GM12878 (cell line): ENCODE results near the gene VIL1.

Experiments used
- EZH2 ChIP-seq: IDR thresholded peaks from 2 replicates; pipeline ENCODE4 v1.6.1; 2012; ENCODE audit warnings: low read depth, mild to moderate bottlenecking, control low read depth, inconsistent platforms, low read length, borderline replicate concordance; ENCODE audit not compliant: control insufficient read depth
- MEF2A ChIP-seq: IDR thresholded peaks from 2 replicates; pipeline ENCODE4 v1.6.1; 2011; ENCODE audit warnings: low read depth, mild to moderate bottlenecking, low read length, moderate library complexity; ENCODE audit not compliant: insufficient read depth
- RAD21 ChIP-seq: IDR thresholded peaks from 2 replicates; pipeline ENCODE4 v1.6.1; 2011; ENCODE audit warnings: mild to moderate bottlenecking, low read depth, low read length, moderate library complexity; ENCODE audit not compliant: insufficient read depth
- SP1 ChIP-seq: IDR thresholded peaks from one replicate; pipeline ENCODE4 v1.6.1; 2011; ENCODE audit warnings: low read depth, low read length
- SRF ChIP-seq, 2 experiments: IDR thresholded peaks; 2 replicates each; pipeline ENCODE4 v1.6.1; 2011; ENCODE audit warnings: low read depth in 2 of 2, low read length in 2 of 2, mild to moderate bottlenecking in 1 of 2, moderate library complexity in 1 of 2
- STAT3 ChIP-seq: IDR thresholded peaks from 2 replicates; pipeline ENCODE4 v1.6.1; 2011; ENCODE audit warnings: low read depth, low read length, improper control_type of control experiment
- TF ChIP-seq, protein P1 (sequence below): fragments of 150-350 bp; IDR thresholded peaks from 2 replicates; pipeline ENCODE4 v1.6.1; 2016; ENCODE audit warnings: low read depth, low read length

DNA sequence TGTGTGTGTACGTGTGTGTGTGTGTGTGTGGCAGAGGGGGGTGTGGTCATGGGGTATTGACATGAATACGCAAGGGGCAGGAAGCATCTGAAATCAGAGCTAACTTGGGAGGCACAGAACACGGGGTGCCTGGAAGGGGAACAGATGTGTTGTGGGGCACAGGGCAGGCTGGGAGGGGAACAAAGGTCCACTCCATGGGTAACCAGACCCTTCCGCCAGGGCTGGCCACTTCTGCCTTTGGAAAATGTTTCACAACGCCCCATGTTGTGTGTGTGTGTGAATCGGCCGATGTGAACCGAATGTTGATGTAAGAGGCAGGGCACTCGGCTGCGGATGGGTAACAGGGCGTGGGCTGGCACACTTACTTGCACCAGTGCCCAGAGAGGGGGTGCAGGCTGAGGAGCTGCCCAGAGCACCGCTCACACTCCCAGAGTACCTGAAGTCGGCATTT, 37.0 kb upstream of the VIL1 start, which contains the start of gene SLC11A1:
- TF ChIP-seq EZH2, result no peak
- TF ChIP-seq, protein P1, sequence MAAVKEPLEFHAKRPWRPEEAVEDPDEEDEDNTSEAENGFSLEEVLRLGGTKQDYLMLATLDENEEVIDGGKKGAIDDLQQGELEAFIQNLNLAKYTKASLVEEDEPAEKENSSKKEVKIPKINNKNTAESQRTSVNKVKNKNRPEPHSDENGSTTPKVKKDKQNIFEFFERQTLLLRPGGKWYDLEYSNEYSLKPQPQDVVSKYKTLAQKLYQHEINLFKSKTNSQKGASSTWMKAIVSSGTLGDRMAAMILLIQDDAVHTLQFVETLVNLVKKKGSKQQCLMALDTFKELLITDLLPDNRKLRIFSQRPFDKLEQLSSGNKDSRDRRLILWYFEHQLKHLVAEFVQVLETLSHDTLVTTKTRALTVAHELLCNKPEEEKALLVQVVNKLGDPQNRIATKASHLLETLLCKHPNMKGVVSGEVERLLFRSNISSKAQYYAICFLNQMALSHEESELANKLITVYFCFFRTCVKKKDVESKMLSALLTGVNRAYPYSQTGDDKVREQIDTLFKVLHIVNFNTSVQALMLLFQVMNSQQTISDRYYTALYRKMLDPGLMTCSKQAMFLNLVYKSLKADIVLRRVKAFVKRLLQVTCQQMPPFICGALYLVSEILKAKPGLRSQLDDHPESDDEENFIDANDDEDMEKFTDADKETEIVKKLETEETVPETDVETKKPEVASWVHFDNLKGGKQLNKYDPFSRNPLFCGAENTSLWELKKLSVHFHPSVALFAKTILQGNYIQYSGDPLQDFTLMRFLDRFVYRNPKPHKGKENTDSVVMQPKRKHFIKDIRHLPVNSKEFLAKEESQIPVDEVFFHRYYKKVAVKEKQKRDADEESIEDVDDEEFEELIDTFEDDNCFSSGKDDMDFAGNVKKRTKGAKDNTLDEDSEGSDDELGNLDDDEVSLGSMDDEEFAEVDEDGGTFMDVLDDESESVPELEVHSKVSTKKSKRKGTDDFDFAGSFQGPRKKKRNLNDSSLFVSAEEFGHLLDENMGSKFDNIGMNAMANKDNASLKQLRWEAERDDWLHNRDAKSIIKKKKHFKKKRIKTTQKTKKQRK, result no peak
- TF ChIP-seq RAD21, result no peak
- TF ChIP-seq MEF2A, result no peak
- no peak for TF ChIP-seq SP1
- no peak for TF ChIP-seq SRF (IDR thresholded peaks at IDR 0.05; ENCODE audit: low read depth in 2 of 2, low read length in 2 of 2)
- TF ChIP-seq STAT3, result no peak
